ENCODE measurements around the gene DBT. TPM values are rescaled to one million over a fixed set of nuclear protein-coding genes. Genes with fewer than 3 reads are reported as not detected.

DBT gene
- total RNA-seq, 1 donor from 2014 or later = 13.7 TPM

DNA sequence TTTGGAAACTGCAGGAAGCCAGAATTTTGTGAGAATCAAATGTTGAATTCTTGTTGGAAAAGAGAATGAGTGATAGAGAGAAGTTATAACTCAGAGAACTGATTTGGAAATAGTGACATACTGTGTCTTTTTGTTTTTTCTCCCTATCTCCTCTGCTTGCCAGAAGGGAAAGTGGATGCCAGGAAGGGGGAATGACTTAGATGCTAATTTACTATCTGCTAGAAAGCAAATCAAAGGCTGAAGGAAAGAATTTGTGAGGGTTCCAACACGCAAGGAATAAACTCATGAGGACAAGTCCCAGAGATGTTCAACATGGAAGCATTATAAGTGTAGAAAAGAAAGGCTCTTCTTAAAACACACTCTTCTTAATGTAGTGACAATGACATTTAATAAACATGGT, 51.0 kb downstream of the DBT start:
- H3F3A ChIP-seq (ENCODE audit: low read depth) = peaks cover 5% of the 10 kb centered on the region
- no peaks in the 10 kb centered on the region for H4K20me1 ChIP-seq (ENCODE audit: low read depth)
- no peak for TF ChIP-seq EZH2 (IDR thresholded peaks at IDR 0.05)
- H3K27ac ChIP-seq = no peak overlapping the region
- H3K79me2 ChIP-seq (ENCODE audit: low read depth) = no peaks in the 10 kb centered on the region
- H3K4me1 ChIP-seq = peaks cover 11% of the 10 kb centered on the region
- H3K4me3 ChIP-seq = no peak overlapping the region
- H3K36me3 ChIP-seq = peaks cover 20% of the 10 kb centered on the region
- H3K9ac ChIP-seq = no peak overlapping the region
- H3K4me1 Mint-ChIP-seq = peaks cover 2% of the 10 kb centered on the region
- H3K27me3 Mint-ChIP-seq (ENCODE audit: insufficient read depth, low read depth) = no peaks in the 10 kb centered on the region
- no peak for DNase-seq (ENCODE audit: low spot score)
- H3K36me3 Mint-ChIP-seq = peaks cover 46% of the 10 kb centered on the region
- no peaks in the 10 kb centered on the region for H3K9me3 ChIP-seq (ENCODE audit: low read depth)
- no peak overlapping the region for H3K4me3 Mint-ChIP-seq
- H3K9me3 Mint-ChIP-seq = peaks cover 6% of the 10 kb centered on the region
- peak overlapping the region; percentile 78 for H3K27ac Mint-ChIP-seq
- no peak overlapping the region for H2AFZ ChIP-seq (replicated peaks)
- no peak overlapping the region for H3K4me2 ChIP-seq
- no peaks in the 10 kb centered on the region for H3K27me3 ChIP-seq

DNA sequence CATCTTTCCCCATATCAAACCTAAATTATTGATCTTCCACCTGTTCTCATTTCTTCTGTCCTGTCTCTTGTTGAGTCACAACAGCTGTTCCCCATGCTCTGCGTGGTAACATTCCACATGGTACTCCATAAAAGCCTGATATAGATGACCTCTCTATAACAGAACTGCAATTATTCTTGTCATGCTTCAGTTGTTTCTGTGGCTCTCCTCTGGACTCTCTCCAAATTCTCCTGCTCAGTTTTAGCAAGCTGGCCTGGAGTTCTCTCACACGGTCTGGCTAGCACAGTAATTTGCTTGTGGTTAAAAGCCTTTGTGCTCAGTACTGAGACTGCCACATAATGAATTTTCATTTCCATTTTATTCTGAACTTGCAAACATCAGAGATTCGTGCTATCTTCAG, 61.0 kb downstream of the DBT start:
- Histone ChIP-seq H3K79me2 (ENCODE audit: low read depth) (no peaks in the 10 kb centered on the region), H3K9ac (no peak overlapping the region), H3K27ac (no peak overlapping the region), H3F3A (ENCODE audit: low read depth) (peaks cover 5% of the 10 kb centered on the region), H2AFZ (replicated peaks) (no peak overlapping the region), H3K9me3 (ENCODE audit: low read depth) (no peaks in the 10 kb centered on the region), H3K27me3 (no peaks in the 10 kb centered on the region), H4K20me1 (ENCODE audit: low read depth) (no peaks in the 10 kb centered on the region), H3K4me1 (peaks cover 7% of the 10 kb centered on the region), H3K36me3 (no peaks in the 10 kb centered on the region), H3K4me2 (no peak overlapping the region), H3K4me3 (no peak overlapping the region)
- H3K4me1 Mint-ChIP-seq = peaks cover 4% of the 10 kb centered on the region
- no peak overlapping the region for H3K4me3 Mint-ChIP-seq
- H3K36me3 Mint-ChIP-seq = peaks cover 4% of the 10 kb centered on the region
- H3K27me3 Mint-ChIP-seq (ENCODE audit: insufficient read depth, low read depth) = no peaks in the 10 kb centered on the region
- TF ChIP-seq, protein P1, sequence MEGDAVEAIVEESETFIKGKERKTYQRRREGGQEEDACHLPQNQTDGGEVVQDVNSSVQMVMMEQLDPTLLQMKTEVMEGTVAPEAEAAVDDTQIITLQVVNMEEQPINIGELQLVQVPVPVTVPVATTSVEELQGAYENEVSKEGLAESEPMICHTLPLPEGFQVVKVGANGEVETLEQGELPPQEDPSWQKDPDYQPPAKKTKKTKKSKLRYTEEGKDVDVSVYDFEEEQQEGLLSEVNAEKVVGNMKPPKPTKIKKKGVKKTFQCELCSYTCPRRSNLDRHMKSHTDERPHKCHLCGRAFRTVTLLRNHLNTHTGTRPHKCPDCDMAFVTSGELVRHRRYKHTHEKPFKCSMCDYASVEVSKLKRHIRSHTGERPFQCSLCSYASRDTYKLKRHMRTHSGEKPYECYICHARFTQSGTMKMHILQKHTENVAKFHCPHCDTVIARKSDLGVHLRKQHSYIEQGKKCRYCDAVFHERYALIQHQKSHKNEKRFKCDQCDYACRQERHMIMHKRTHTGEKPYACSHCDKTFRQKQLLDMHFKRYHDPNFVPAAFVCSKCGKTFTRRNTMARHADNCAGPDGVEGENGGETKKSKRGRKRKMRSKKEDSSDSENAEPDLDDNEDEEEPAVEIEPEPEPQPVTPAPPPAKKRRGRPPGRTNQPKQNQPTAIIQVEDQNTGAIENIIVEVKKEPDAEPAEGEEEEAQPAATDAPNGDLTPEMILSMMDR (IDR thresholded peaks at IDR 0.05) = no peak
- TF ChIP-seq EZH2 (IDR thresholded peaks at IDR 0.05) (no peak), EZH2phosphoT487 (IDR thresholded peaks at IDR 0.05) (no peak)
- no peak for DNase-seq (ENCODE audit: low spot score)
- no peaks in the 10 kb centered on the region for H3K9me3 Mint-ChIP-seq
- H3K27ac Mint-ChIP-seq = no peak overlapping the region

DNA sequence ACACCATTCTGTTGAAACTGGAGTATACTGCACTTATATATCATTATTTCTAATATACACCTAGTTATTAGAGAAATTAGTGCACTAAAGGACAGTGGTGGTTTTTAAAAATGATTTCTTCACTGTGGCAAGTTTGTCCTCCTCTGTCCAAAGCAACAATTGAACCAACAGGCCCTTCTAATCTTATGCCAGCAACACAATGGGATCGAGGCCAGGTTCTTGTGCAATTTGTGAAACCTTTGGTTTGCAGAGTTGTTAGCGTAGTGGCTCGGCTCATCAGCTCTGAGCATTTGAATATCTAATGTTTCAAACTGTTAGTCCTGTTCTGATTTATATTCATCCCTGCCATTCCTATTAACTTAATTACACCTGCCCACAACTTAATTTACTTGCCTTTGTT, 61.7 kb downstream of the DBT start:
- Histone ChIP-seq H3K9me3 (ENCODE audit: low read depth) (no peaks in the 10 kb centered on the region), H3K4me3 (no peak overlapping the region), H4K20me1 (ENCODE audit: low read depth) (no peaks in the 10 kb centered on the region), H3F3A (ENCODE audit: low read depth) (peaks cover 5% of the 10 kb centered on the region), H3K9ac (no peak overlapping the region), H3K4me2 (no peak overlapping the region), H3K27ac (no peak overlapping the region), H3K36me3 (no peaks in the 10 kb centered on the region), H2AFZ (replicated peaks) (no peak overlapping the region), H3K79me2 (ENCODE audit: low read depth) (no peaks in the 10 kb centered on the region), H3K27me3 (no peaks in the 10 kb centered on the region), H3K4me1 (peaks cover 7% of the 10 kb centered on the region)
- H3K4me3 Mint-ChIP-seq = no peak overlapping the region
- no peaks in the 10 kb centered on the region for H3K27me3 Mint-ChIP-seq (ENCODE audit: insufficient read depth, low read depth)
- peaks cover 4% of the 10 kb centered on the region for H3K4me1 Mint-ChIP-seq
- TF ChIP-seq, protein P1 (IDR thresholded peaks at IDR 0.05) = no peak
- TF ChIP-seq EZH2 (IDR thresholded peaks at IDR 0.05) (no peak), EZH2phosphoT487 (IDR thresholded peaks at IDR 0.05) (no peak)
- no peaks in the 10 kb centered on the region for H3K9me3 Mint-ChIP-seq
- H3K36me3 Mint-ChIP-seq = peaks cover 4% of the 10 kb centered on the region
- DNase-seq (ENCODE audit: low spot score) = no peak
- H3K27ac Mint-ChIP-seq = no peak overlapping the region

DNA sequence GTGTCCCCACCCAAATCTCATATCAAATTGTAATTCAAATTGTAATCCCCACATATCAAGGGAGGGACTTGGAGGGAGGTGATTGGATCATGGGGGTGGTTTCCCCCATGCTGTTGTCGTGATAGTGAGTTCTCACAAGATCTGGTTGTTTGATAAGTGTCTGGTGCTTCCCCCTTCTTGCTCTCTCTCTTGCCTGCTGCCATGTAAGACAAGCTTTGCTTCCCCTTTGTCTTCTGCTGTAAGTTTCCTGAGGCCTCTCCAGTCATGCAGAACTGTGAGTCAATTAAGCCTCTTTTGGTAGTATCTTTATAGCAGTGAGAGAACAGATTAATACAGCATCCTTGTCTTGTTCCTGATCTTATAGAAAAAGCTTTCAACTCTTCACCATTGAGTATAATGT, 65.1 kb downstream of the DBT start:
- Histone ChIP-seq H3K4me1 (peaks cover 7% of the 10 kb centered on the region), H3K36me3 (no peaks in the 10 kb centered on the region), H3K27ac (no peak overlapping the region), H2AFZ (replicated peaks) (no peak overlapping the region), H3K4me2 (peak overlapping the region; percentile 32), H3K79me2 (ENCODE audit: low read depth) (no peaks in the 10 kb centered on the region), H3K4me3 (no peak overlapping the region), H4K20me1 (ENCODE audit: low read depth) (no peaks in the 10 kb centered on the region), H3K9me3 (ENCODE audit: low read depth) (no peaks in the 10 kb centered on the region), H3F3A (ENCODE audit: low read depth) (peaks cover 5% of the 10 kb centered on the region), H3K27me3 (no peaks in the 10 kb centered on the region), H3K9ac (no peak overlapping the region)
- Mint-ChIP-seq H3K27me3 (ENCODE audit: insufficient read depth, low read depth) (no peaks in the 10 kb centered on the region), H3K4me3 (no peak overlapping the region), H3K36me3 (peaks cover 4% of the 10 kb centered on the region), H3K27ac (no peak overlapping the region), H3K9me3 (no peaks in the 10 kb centered on the region), H3K4me1 (peaks cover 4% of the 10 kb centered on the region)
- TF ChIP-seq EZH2phosphoT487 (IDR thresholded peaks at IDR 0.05) (no peak), EZH2 (IDR thresholded peaks at IDR 0.05) (no peak)
- TF ChIP-seq, protein P1 (IDR thresholded peaks at IDR 0.05) = no peak
- DNase-seq (ENCODE audit: low spot score) = peak; percentile 37
